SK-N-SH (cell line): Measurements from ENCODE around the gene ZNF507. TPM values are rescaled to one million over a fixed set of nuclear protein-coding genes. Genes with fewer than 3 reads are reported as not detected.
A peak's percentile ranks its signal among the peaks of the same experiment; 100 is the strongest.

Source experiments
- CTCF ChIA-PET: fragments of 300-600, 350-600 bp; formaldehyde crosslinking; extraction: SDS; loops from one replicate; lab custom pipeline; 2021; lab: Yijun Ruan, JAX
- POLR2A ChIA-PET: fragments of 350-600 bp; sonication (Branson Sonifier 250); formaldehyde crosslinking; extraction: SDS; loops from one replicate; lab custom pipeline; 2020; ENCODE audit warnings: antibody characterized with exemption, inconsistent platforms; lab: Yijun Ruan, JAX
- DNase-seq: peaks from one replicate; pipeline ENCODE4 v3.0.0; 2012
- H2AFZ ChIP-seq: fragments of 200-600 bp; sonication (generic); 2 replicates; pipeline ENCODE4 v1.8.1; 2016; ENCODE audit warnings: antibody characterized with exemption, mild to moderate bottlenecking, low read depth
- H3F3A ChIP-seq: fragments of 200-600 bp; sonication (generic); replicated peaks from 2 replicates; pipeline ENCODE3; 2016; ENCODE audit warnings: antibody characterized with exemption, mild to moderate bottlenecking; ENCODE audit not compliant: insufficient read depth
- H3K27ac ChIP-seq, 2 experiments: fragments of 200-500 bp in 1 of 2; fragments of 200-600 bp in 1 of 2; sonication (Bioruptor generic) in 1 of 2; sonication (generic), shearing (Covaris generic) in 1 of 2; 2 replicates each; pipeline versions ENCODE4 v1.5.1 to v1.6.1; 2014 to 2016; ENCODE audit warnings: low read depth in 2 of 2, inconsistent platforms in 1 of 2, low read length in 1 of 2, mild to moderate bottlenecking in 1 of 2, mixed read lengths in 1 of 2
- H3K27me3 ChIP-seq: fragments of 200-600 bp; sonication (generic), shearing (Covaris generic); 2 replicates; pipeline ENCODE4 v1.6.1; 2016; ENCODE audit warnings: mixed run types; ENCODE audit not compliant: insufficient read depth
- H3K36me3 ChIP-seq, 2 experiments: fragments of 200-500 bp in 1 of 2; fragments of 200-600 bp in 1 of 2; sonication (Bioruptor generic) in 1 of 2; sonication (generic) in 1 of 2; replicated peaks in 1 of 2; 2 replicates each; pipeline versions ENCODE3 to v1.5.1; 2014 to 2016; ENCODE audit warnings: low read length in 1 of 2, mild to moderate bottlenecking in 1 of 2; ENCODE audit not compliant: insufficient read depth in 2 of 2, control insufficient read depth in 1 of 2
- H3K4me1 ChIP-seq, 2 experiments: fragments of 200-500 bp in 1 of 2; fragments of 200-600 bp in 1 of 2; sonication (Bioruptor generic) in 1 of 2; sonication (generic), shearing (Covaris generic) in 1 of 2; 2 replicates each; pipeline versions ENCODE4 v1.5.1 to v1.6.1; 2014 to 2016; ENCODE audit warnings: low read depth in 1 of 2, low read length in 1 of 2, mixed run types in 1 of 2; ENCODE audit not compliant: insufficient read depth in 2 of 2, control insufficient read depth in 1 of 2
- H3K4me2 ChIP-seq: fragments of 200-600 bp; sonication (generic), shearing (Covaris generic); 2 replicates; pipeline ENCODE4 v1.6.1; 2017; ENCODE audit warnings: mixed run types
- H3K4me3 ChIP-seq, 2 experiments: fragments of 200-500 bp in 1 of 2; fragments of 200-600 bp in 1 of 2; sonication (Bioruptor generic) in 1 of 2; sonication (generic), shearing (Covaris generic) in 1 of 2; 2 replicates each; pipeline versions ENCODE4 v1.5.1 to v1.8.1; 2014 to 2016; ENCODE audit warnings: low read depth in 2 of 2, inconsistent platforms in 1 of 2, low read length in 1 of 2, mild to moderate bottlenecking in 1 of 2, mixed read lengths in 1 of 2, moderate library complexity in 1 of 2
- H3K79me2 ChIP-seq: fragments of 200-600 bp; sonication (generic); 2 replicates; pipeline ENCODE4 v1.8.1; 2017; ENCODE audit warnings: mild to moderate bottlenecking; ENCODE audit not compliant: insufficient read depth
- H3K9ac ChIP-seq: fragments of 200-600 bp; sonication (generic); 2 replicates; pipeline ENCODE4 v1.6.1; 2017; ENCODE audit warnings: mixed run types
- H3K9me2 ChIP-seq: fragments of 200-600 bp; sonication (generic); 2 replicates; pipeline ENCODE4 v1.6.1; 2017; ENCODE audit warnings: mixed run types
- H3K9me3 ChIP-seq: fragments of 200-600 bp; sonication (generic); 2 replicates; pipeline ENCODE4 v1.6.1; 2017; ENCODE audit warnings: mixed run types, mild to moderate bottlenecking, moderate library complexity
- H4K20me1 ChIP-seq: fragments of 200-600 bp; sonication (generic); 2 replicates; pipeline ENCODE4 v1.6.1; 2017; ENCODE audit warnings: mild to moderate bottlenecking, mixed run types; ENCODE audit not compliant: insufficient read depth
- ELF1 ChIP-seq: IDR thresholded peaks from 2 replicates; pipeline ENCODE4 v1.4.0; 2012
- EP300 ChIP-seq, 2 experiments: IDR thresholded peaks; 2 replicates each; pipeline versions ENCODE4 v1.4.0 to v1.6.1; 2012; ENCODE audit warnings: borderline replicate concordance in 1 of 2, low read depth in 1 of 2, low read length in 1 of 2
- EZH2phosphoT487 ChIP-seq: fragments of 200-600 bp; sonication (generic); IDR thresholded peaks from 2 replicates; pipeline ENCODE4 v1.6.1; 2017; ENCODE audit warnings: low read depth, mixed run types, mild to moderate bottlenecking, antibody characterized with exemption, moderate library complexity, borderline replicate concordance
- FOXJ3 ChIP-seq: sonication (generic); formaldehyde crosslinking; IDR thresholded peaks from 2 replicates; pipeline ENCODE4 v1.5.1; 2020; ENCODE audit warnings: mild to moderate bottlenecking, missing genetic modification reagents
- NFIC ChIP-seq: IDR thresholded peaks from 2 replicates; pipeline ENCODE4 v1.4.0; 2012; ENCODE audit warnings: borderline replicate concordance
- PBX3 ChIP-seq: IDR thresholded peaks from 2 replicates; pipeline ENCODE4; 2012
- RAD21 ChIP-seq: IDR thresholded peaks from 2 replicates; pipeline ENCODE4 v1.6.1; 2012; ENCODE audit warnings: mild to moderate bottlenecking, low read length
- USF1 ChIP-seq: IDR thresholded peaks from 2 replicates; pipeline ENCODE4 v1.4.0; 2012; ENCODE audit warnings: low read depth, borderline replicate concordance
- WGBS: methylation state at CpG from one replicate; pipeline ENCODE4 v1.1.6; 2017; ENCODE audit warnings: low lambda C conversion rate; 5-methylcytosine and 5-hydroxymethylcytosine counted together
- polyA plus RNA-seq, 3 experiments: library from polyadenylated mRNA; depleted of rRNA; stranded (reverse); fragments of >200 nt; gene quantifications; 2 replicates each; pipeline ENCODE4 v1.2.3, GENCODE V29; 2012
- TF ChIP-seq, protein P1 (sequence below): fragments of 150-350 bp; IDR thresholded peaks from 2 replicates; pipeline ENCODE4 v1.6.1; 2017; ENCODE audit warnings: antibody characterized with exemption, low read length, low read depth, borderline replicate concordance
- TF ChIP-seq, protein P2 (sequence below): IDR thresholded peaks from 2 replicates; pipeline ENCODE4 v1.6.1; 2012; ENCODE audit warnings: mild to moderate bottlenecking, low read depth, low read length, moderate library complexity
- TF ChIP-seq, protein P3 (sequence below): fragments of 150-350 bp; IDR thresholded peaks from 2 replicates; pipeline ENCODE4 v1.6.1; 2016; ENCODE audit warnings: mild to moderate bottlenecking, low read depth, low read length
- TF ChIP-seq, protein P4 (sequence below): fragments of 200-600 bp; sonication (generic); IDR thresholded peaks from 2 replicates; pipeline ENCODE4 v1.6.1; 2017; ENCODE audit warnings: antibody characterized with exemption, mild to moderate bottlenecking, moderate library complexity

The ZNF507 gene
- polyA plus RNA-seq, 1 of the 3 experiments (the other 2 are of a cell fraction) = 6.8 TPM

DNA sequence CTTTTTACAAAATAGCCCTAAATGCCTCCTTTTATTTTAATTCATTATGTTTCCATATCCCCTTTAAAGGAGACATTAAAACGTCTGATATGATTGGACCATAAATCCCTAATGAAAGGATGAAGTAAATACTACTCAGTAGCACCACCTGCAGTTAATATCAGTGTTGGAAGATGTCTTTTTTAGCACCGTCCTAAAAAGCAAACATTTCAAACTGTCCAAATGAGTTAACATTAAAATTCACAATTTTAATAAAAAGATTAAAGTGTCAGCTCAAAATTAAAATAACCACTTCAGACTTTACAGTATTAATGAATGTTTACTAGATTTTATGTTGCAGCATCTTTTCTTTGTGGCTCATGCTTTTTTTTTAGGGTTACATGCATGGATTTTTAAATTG lies 12.3 kb downstream of the ZNF507 start:
- ChIA-PET CTCF (interaction anchor here (0.6 to 4.2 kb wide), 12 partner anchors 8 to 1691 kb away, joined by 3 to 31 read pairs (median 4); partner anchors contain the start of gene ZNF507), POLR2A (interaction anchor here (1.9 kb wide), 1 partner anchor 12 kb away, joined by 6 read pairs; the partner anchor contains the start of gene ZNF507)
- Histone ChIP-seq H3K9me2 (no peaks in the 10 kb centered on the region), H3K4me1 (no peaks in the 10 kb centered on the region), H3K36me3 (peaks cover 66 to 84% of the 10 kb centered on the region in 2 experiments), H3K79me2 (peaks cover 40% of the 10 kb centered on the region), H2AFZ (no peak overlapping the region), H3F3A (no peaks in the 10 kb centered on the region), H3K9me3 (no peaks in the 10 kb centered on the region), H3K27ac (no peak overlapping the region), H3K4me2 (no peak overlapping the region)
- DNase-seq = no peak
- 14% methylated on average over 2 of the region's 2 CpGs for WGBS
- TF ChIP-seq, protein P1, sequence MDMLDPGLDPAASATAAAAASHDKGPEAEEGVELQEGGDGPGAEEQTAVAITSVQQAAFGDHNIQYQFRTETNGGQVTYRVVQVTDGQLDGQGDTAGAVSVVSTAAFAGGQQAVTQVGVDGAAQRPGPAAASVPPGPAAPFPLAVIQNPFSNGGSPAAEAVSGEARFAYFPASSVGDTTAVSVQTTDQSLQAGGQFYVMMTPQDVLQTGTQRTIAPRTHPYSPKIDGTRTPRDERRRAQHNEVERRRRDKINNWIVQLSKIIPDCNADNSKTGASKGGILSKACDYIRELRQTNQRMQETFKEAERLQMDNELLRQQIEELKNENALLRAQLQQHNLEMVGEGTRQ = no peak
- peak; percentile 35; the same call in 1 of the 2 replicates for TF ChIP-seq RAD21
- TF ChIP-seq, protein P2, sequence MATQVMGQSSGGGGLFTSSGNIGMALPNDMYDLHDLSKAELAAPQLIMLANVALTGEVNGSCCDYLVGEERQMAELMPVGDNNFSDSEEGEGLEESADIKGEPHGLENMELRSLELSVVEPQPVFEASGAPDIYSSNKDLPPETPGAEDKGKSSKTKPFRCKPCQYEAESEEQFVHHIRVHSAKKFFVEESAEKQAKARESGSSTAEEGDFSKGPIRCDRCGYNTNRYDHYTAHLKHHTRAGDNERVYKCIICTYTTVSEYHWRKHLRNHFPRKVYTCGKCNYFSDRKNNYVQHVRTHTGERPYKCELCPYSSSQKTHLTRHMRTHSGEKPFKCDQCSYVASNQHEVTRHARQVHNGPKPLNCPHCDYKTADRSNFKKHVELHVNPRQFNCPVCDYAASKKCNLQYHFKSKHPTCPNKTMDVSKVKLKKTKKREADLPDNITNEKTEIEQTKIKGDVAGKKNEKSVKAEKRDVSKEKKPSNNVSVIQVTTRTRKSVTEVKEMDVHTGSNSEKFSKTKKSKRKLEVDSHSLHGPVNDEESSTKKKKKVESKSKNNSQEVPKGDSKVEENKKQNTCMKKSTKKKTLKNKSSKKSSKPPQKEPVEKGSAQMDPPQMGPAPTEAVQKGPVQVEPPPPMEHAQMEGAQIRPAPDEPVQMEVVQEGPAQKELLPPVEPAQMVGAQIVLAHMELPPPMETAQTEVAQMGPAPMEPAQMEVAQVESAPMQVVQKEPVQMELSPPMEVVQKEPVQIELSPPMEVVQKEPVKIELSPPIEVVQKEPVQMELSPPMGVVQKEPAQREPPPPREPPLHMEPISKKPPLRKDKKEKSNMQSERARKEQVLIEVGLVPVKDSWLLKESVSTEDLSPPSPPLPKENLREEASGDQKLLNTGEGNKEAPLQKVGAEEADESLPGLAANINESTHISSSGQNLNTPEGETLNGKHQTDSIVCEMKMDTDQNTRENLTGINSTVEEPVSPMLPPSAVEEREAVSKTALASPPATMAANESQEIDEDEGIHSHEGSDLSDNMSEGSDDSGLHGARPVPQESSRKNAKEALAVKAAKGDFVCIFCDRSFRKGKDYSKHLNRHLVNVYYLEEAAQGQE = no peak
- no peak for TF ChIP-seq PBX3
- TF ChIP-seq EP300 (IDR thresholded peaks at IDR 0.05; ENCODE audit: borderline replicate concordance in 1 of 2, low read depth in 1 of 2, low read length in 1 of 2) = no peak
- TF ChIP-seq, protein P3, sequence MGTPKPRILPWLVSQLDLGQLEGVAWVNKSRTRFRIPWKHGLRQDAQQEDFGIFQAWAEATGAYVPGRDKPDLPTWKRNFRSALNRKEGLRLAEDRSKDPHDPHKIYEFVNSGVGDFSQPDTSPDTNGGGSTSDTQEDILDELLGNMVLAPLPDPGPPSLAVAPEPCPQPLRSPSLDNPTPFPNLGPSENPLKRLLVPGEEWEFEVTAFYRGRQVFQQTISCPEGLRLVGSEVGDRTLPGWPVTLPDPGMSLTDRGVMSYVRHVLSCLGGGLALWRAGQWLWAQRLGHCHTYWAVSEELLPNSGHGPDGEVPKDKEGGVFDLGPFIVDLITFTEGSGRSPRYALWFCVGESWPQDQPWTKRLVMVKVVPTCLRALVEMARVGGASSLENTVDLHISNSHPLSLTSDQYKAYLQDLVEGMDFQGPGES = no peak
- TF ChIP-seq NFIC = no peak
- TF ChIP-seq, protein P4, sequence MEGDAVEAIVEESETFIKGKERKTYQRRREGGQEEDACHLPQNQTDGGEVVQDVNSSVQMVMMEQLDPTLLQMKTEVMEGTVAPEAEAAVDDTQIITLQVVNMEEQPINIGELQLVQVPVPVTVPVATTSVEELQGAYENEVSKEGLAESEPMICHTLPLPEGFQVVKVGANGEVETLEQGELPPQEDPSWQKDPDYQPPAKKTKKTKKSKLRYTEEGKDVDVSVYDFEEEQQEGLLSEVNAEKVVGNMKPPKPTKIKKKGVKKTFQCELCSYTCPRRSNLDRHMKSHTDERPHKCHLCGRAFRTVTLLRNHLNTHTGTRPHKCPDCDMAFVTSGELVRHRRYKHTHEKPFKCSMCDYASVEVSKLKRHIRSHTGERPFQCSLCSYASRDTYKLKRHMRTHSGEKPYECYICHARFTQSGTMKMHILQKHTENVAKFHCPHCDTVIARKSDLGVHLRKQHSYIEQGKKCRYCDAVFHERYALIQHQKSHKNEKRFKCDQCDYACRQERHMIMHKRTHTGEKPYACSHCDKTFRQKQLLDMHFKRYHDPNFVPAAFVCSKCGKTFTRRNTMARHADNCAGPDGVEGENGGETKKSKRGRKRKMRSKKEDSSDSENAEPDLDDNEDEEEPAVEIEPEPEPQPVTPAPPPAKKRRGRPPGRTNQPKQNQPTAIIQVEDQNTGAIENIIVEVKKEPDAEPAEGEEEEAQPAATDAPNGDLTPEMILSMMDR = peak; percentile 59
- TF ChIP-seq FOXJ3 (CRISPR knock-in tag) = no peak
- TF ChIP-seq EZH2phosphoT487 = no peak
- no peak for TF ChIP-seq USF1
- no peak for TF ChIP-seq ELF1
- TF ChIP-seq, all 33 proteins: peak for 2
- Histone ChIP-seq H3K27me3 (no peaks in the 10 kb centered on the region), H3K9ac (no peak overlapping the region), H4K20me1 (peaks cover 39% of the 10 kb centered on the region), H3K4me3 (no peak overlapping the region)
